ENCODE results near the gene AOX1.
"Not testable (repeated sequence)": the region's sequence is repeated elsewhere in the genome, so short reads cannot be mapped to it uniquely, and the experiment has no call there.

The AOX1 gene

GRCh38 chr2:200667413-200667812 lies 81.6 kb downstream of the AOX1 start:
- DNase-seq (ENCODE audit: low read depth): no peak

GRCh38 chr2:200668478-200668877 lies 82.7 kb downstream of the AOX1 start:
- DNase-seq (ENCODE audit: low read depth): no peak

GRCh38 chr2:200669308-200669707 lies 83.5 kb downstream of the AOX1 start:
- no peak for DNase-seq (ENCODE audit: low read depth)

GRCh38 chr2:200670313-200670712 lies 84.5 kb downstream of the AOX1 start:
- DNase-seq (ENCODE audit: low read depth): no peak

- no peak for DNase-seq (ENCODE audit: low read depth)
These were observed 84.9 kb downstream of the AOX1 start for GRCh38 chr2:200670751-200671150.

DNA sequence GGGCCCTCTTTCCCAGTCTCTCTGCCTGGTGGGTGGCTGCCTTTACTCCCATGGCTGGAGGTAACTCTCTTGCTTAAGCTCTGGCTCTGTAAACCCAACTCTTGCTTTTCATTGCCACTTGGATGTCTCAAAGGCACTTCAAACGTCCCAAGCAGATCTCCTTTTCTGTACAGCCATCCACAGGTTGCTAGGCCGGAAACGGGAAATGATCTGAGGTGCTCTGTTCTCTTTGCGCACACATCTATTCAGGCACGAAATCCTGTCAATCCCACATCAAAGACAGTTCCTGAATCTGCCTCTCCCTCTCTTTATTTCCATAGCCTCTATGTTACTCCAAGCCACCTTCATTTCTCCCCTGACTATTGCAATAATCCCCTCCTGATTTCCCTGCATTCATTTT lies 87.4 kb downstream of the AOX1 start:
- DNase-seq (ENCODE audit: low read depth): no peak

GRCh38 chr2:200674837-200675236 lies 89.0 kb downstream of the AOX1 start:
- no peak for DNase-seq (ENCODE audit: low read depth)

DNA sequence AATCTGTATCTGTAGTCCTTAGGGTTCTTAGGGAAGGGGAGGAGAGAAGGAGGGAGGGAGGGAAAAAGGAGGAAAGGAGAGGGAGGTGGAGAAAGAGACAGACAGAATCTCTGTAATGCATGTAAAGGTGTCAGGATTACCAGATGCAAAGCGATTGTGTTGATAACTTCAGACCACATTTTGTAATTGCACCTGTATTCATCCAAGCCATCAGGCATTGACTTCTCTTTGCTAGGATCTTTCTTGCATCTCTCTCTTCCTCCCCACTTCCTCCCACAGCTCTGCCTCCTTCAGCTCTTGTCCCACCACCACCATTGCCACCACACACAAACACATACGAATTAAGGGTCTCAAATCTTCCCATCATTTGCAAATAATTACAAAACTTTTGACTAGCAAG lies 91.4 kb downstream of the AOX1 start:
- DNase-seq (ENCODE audit: low read depth): no peak

- DNase-seq (ENCODE audit: low read depth): no peak
These were observed 92.1 kb downstream of the AOX1 start for GRCh38 chr2:200677721-200678532.

- DNase-seq (ENCODE audit: low read depth): no peak
These were observed 93.3 kb downstream of the AOX1 start for GRCh38 chr2:200679127-200679526.

DNA sequence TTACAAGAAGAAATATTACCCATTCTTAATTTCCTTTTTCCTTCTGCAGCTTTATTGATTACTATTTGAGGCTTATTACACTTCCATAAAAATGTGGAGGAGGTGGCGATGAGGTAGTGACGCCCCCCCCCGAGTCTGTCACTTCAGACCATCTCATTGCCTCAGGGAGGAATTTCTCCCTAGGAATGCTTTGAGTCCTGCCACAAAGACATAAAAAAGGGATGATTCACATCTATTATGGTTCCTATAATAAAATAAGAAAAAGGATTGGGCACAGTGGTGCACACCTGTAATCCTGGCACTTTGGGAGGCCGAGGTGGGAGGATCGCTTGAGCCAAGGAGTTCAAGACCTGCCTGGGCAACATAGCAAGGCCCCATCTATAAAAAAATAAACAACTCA lies 93.7 kb downstream of the AOX1 start:
- DNase-seq (ENCODE audit: low read depth): no peak

DNA sequence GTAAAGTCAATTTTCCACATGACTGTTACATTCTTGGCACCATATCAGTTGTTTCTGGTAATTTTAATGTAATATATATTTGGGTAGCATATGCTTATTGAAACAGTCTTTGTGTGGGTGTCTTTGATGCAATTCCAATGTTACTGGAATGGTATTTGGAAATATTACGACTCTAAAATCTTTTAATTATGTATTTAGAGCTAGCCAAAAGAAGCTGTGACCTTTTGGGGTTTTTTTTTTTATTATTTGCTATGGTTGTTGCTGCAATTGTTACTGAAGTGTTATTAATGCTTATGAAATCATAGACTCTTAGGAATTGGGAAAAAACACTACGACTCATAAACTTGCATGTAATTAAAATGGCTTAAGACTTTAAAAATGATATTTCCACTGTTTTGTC lies 95.9 kb downstream of the AOX1 start:
- DNase-seq (ENCODE audit: low read depth): no peak

GRCh38 chr2:200682407-200682806 lies 96.6 kb downstream of the AOX1 start:
- DNase-seq (ENCODE audit: low read depth): not testable (repeated sequence)

DNA sequence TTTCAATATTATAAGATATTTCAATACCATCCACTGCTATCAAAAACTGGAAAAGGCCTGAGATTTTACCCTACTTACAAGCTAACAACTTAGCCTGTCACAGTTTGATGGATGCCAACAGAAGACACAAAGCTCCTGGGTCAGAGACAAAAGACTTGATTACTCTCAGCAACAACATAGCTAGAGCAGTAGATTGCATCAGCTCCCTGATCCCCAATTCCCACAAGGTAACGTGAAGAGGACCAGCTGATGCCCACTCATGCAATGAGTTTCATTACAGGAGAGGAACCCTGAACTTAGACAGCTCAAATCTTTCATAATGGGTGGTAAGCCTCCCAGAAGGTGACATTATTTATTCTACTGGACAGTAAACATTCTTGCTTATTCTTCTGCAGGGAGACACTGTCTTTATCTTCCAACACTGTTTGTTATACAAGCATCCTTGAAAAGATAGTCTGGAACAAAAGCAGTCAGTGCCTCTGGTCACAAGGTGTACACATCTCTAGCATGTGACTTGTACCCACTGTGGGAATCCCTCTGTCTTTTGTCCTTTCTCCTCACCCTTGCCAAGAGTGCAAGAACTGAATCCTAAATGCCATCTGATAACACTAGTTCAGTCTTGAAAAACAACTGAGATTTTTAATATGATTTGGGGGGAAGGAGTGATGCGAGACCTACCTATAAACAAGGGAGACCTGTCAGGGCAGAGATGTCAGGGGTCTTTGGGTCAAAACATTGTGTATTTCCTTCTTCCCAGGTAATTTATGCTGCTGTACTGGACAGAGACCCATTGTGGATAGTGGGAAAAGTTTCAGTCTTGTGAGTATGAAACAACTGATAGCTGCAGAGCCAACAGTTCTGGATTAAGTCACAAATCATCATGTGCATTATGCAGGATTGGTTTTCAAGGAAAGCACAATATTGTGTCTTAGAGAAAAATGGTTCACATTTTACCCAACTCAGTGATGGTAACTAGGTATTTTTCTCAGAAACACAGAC lies 102.4 kb downstream of the AOX1 start:
- DNase-seq (ENCODE audit: low read depth): no peak

DNA sequence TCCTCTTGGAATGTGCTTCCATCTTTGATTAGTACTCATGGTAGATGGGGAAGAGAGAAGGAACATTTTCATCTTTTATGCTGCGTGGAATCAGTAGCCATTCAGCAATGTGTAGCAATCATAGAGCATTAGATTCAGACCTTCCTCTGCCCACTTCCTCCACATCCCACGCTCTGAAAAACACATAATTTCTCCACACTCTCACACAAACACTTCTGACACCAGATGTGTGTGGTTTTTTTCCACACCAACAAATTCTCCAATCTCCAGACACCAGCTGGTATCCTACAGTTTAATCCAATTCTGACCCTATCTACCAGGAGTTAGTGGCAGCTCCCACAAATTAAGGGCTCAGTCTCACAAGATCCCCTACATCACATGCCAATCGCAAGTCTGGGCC lies 103.3 kb downstream of the AOX1 start:
- DNase-seq (ENCODE audit: low read depth): no peak

GRCh38 chr2:200693836-200694470 lies 108.1 kb downstream of the AOX1 start:
- DNase-seq (ENCODE audit: low read depth): no peak

- DNase-seq (ENCODE audit: low read depth): no peak
These were observed 109.4 kb downstream of the AOX1 start for GRCh38 chr2:200695191-200695590.

GRCh38 chr2:200695601-200696000 lies 109.8 kb downstream of the AOX1 start:
- no peak for DNase-seq (ENCODE audit: low read depth)

DNA sequence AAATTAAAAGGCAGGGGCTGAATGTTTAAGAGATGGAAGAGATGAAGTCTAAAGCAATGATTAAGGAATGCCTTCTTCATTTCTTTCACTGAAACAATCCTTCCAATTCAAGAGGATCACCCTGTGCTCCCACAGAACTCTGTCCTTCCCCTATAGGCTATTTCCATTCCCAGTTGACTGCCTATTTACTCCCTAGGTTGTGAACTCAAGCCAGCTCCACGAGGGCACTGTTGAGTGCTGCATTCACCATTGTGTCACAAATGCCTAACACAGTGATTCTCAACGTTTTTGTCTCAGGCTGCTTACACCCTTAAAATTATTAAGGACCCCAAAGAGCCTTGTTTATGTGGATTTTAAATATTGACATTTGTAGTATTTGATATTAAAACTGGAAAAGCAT lies 112.4 kb downstream of the AOX1 start:
- DNase-seq (ENCODE audit: low read depth): no peak

- DNase-seq (ENCODE audit: low read depth): no peak
These were observed 113.5 kb downstream of the AOX1 start for GRCh38 chr2:200699310-200699709.

GRCh38 chr2:200700856-200701255 lies 115.0 kb downstream of the AOX1 start:
- DNase-seq (ENCODE audit: low read depth): no peak

DNA sequence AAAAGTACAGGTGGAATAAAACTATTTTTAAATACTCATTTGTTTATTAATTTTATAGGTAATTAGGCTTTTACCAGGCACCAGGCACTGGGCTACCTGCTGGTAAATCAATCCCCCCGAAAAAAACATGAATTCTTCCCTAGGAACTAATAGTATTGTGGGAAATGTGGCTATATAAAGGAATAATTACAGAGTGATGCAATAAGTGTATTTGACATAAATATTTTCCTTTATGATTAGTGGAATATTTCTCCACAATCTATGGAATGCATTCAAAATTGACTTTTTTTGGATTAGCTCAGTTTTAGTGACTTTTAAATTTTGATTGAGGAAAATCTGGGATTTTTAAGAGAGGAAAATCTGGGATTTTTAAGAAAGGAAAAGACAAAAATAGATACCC lies 116.2 kb downstream of the AOX1 start:
- no peak for DNase-seq (ENCODE audit: low read depth)
